ENCODE results near the gene MARCHF3.

- no peak for TF ChIP-seq CTCF (IDR thresholded peaks at IDR 0.05; ENCODE audit: extremely low read depth in 1 of 2, insufficient read depth in 1 of 2, low read depth in 1 of 2, low read length in 2 of 2)
- no peak for TF ChIP-seq FOS (IDR thresholded peaks at IDR 0.05; ENCODE audit: borderline replicate concordance, insufficient read depth, low read length)
- no peak for TF ChIP-seq POLR2A (IDR thresholded peaks at IDR 0.05; ENCODE audit: low read depth, low read length)
- no peak for TF ChIP-seq JUN (IDR thresholded peaks at IDR 0.05; ENCODE audit: borderline replicate concordance, insufficient read depth, insufficient read length, low read depth)
- TF ChIP-seq POLR2AphosphoS5 (IDR thresholded peaks at IDR 0.05; ENCODE audit: insufficient read depth, low read depth, low read length), result no peak
- no peak for TF ChIP-seq MYC (IDR thresholded peaks at IDR 0.05; ENCODE audit: low read depth, low read length)
- no peak for TF ChIP-seq MAX (IDR thresholded peaks at IDR 0.05; ENCODE audit: insufficient read depth, insufficient read length)
- no peak for TF ChIP-seq EZH2 (IDR thresholded peaks at IDR 0.05; ENCODE audit: borderline replicate concordance, low read depth, low read length, severe bottlenecking)
- TF ChIP-seq GATA2 (IDR thresholded peaks at IDR 0.05; ENCODE audit: insufficient read depth, insufficient read length, low read depth, low read length), result no peak
Measured at GRCh38 chr5:126914801-126915436, 115.4 kb downstream of the MARCHF3 start.

All from endothelial cell of umbilical vein (primary cell).